AG09319 (cell line): Measurements from ENCODE around the gene ZRANB3.

Source experiments
- DNase-seq: peaks from one replicate; pipeline ENCODE4 v3.0.0-alpha.2; 2010; ENCODE audit warnings: low read depth; ENCODE audit errors: extremely low read depth
- CTCF ChIP-seq: IDR thresholded peaks from 2 replicates; pipeline ENCODE4 v1.5.1; 2011; ENCODE audit warnings: low read depth, mild to moderate bottlenecking, inconsistent platforms, low read length, moderate library complexity

The ZRANB3 gene

GRCh38 chr2:135154962-135155361 is 376.1 kb downstream of the ZRANB3 start:
- no peak for DNase-seq
- no peak for TF ChIP-seq CTCF

GRCh38 chr2:135152361-135152760 is 378.7 kb downstream of the ZRANB3 start:
- no peak for TF ChIP-seq CTCF
- DNase-seq: no peak

GRCh38 chr2:135151615-135152014 is 379.4 kb downstream of the ZRANB3 start:
- no peak for DNase-seq
- TF ChIP-seq CTCF: no peak

GRCh38 chr2:135150725-135151124 is 380.3 kb downstream of the ZRANB3 start:
- TF ChIP-seq CTCF: no peak
- DNase-seq: no peak

- no peak for DNase-seq
- TF ChIP-seq CTCF: no peak
Observed at GRCh38 chr2:135149251-135149650, 381.8 kb downstream of the ZRANB3 start.

- no peak for TF ChIP-seq CTCF
Observed at GRCh38 chr2:135144343-135144742, 386.7 kb downstream of the ZRANB3 start.

GRCh38 chr2:135142323-135142722 is 388.7 kb downstream of the ZRANB3 start:
- no peak for TF ChIP-seq CTCF
- DNase-seq: no peak

More at GRCh38 chr2:135144343-135144742, 386.7 kb downstream of the ZRANB3 start:
- no peak for DNase-seq
